GM12874 (cell line): ENCODE data around the gene TRIL.

Experiments
- TF ChIP-seq, protein P1 (sequence below): IDR thresholded peaks from 2 replicates; pipeline ENCODE4 v1.5.1; 2011; ENCODE audit warnings: low read depth, mild to moderate bottlenecking, control low read depth, low read length, moderate library complexity; ENCODE audit not compliant: insufficient read depth

TRIL gene, protein sequence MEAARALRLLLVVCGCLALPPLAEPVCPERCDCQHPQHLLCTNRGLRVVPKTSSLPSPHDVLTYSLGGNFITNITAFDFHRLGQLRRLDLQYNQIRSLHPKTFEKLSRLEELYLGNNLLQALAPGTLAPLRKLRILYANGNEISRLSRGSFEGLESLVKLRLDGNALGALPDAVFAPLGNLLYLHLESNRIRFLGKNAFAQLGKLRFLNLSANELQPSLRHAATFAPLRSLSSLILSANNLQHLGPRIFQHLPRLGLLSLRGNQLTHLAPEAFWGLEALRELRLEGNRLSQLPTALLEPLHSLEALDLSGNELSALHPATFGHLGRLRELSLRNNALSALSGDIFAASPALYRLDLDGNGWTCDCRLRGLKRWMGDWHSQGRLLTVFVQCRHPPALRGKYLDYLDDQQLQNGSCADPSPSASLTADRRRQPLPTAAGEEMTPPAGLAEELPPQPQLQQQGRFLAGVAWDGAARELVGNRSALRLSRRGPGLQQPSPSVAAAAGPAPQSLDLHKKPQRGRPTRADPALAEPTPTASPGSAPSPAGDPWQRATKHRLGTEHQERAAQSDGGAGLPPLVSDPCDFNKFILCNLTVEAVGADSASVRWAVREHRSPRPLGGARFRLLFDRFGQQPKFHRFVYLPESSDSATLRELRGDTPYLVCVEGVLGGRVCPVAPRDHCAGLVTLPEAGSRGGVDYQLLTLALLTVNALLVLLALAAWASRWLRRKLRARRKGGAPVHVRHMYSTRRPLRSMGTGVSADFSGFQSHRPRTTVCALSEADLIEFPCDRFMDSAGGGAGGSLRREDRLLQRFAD

DNA sequence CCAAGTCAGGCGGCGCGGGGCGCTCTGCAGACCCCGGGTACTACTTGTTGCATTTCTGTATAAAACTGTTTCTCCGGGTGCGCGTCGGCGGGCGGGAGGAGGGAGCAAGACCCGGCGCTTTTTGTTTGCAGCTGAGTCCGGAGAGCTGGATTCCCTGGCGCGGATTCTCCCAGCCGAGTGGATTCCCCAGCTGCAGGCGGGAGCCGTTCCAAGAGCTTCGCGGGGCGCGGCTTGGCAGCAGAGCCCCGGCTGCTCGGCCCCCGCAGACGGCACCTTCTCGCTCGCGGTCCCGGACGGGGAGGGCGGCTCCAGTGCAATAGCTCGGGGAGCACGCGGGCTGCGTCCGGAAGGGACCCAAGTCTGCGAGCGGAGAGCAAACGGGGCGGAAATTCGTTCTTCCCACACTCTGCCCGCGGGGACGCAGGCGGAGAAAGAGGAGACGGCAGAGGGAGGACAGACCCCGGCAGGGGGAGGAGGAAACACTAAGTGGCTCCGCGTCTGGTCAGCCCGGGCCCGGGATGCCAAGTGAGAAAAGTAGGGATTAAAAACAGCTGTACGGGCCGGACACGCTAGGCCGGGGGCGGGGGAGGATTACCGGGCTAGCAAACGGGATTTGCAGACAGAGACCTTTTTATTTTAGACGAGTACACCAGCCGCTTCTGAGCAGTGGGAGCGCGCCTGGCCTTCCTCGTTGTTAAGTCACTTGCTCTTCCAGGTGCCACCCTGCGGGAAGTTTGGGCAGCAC is at the start of gene TRIL:
TRIL (minus strand) TSS at position 96 of the 745 bp plus-strand sequence. CDS start 284 bp downstream, outside the sequence.
- TF ChIP-seq, protein P1, sequence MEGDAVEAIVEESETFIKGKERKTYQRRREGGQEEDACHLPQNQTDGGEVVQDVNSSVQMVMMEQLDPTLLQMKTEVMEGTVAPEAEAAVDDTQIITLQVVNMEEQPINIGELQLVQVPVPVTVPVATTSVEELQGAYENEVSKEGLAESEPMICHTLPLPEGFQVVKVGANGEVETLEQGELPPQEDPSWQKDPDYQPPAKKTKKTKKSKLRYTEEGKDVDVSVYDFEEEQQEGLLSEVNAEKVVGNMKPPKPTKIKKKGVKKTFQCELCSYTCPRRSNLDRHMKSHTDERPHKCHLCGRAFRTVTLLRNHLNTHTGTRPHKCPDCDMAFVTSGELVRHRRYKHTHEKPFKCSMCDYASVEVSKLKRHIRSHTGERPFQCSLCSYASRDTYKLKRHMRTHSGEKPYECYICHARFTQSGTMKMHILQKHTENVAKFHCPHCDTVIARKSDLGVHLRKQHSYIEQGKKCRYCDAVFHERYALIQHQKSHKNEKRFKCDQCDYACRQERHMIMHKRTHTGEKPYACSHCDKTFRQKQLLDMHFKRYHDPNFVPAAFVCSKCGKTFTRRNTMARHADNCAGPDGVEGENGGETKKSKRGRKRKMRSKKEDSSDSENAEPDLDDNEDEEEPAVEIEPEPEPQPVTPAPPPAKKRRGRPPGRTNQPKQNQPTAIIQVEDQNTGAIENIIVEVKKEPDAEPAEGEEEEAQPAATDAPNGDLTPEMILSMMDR = no peak

DNA sequence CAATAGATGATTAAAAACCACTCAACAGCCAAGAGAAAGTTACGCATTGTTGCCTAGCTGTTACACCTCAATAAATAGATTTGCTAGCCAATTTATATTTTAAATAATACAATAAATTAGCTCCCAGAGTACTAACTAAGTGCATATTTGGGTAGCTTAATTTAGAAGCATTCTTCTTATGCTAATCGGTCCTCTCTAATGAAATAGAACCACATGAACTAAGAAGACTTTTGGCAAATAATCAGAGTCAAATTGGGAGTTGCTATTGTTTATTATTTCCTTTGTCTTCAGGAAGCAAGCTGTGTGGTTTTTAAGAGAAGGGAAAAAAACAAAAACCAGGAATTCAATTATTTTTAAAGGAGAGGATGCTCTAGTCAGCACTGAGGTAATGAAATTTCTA is 49.0 kb upstream of the TRIL start:
- TF ChIP-seq, protein P1 = no peak

DNA sequence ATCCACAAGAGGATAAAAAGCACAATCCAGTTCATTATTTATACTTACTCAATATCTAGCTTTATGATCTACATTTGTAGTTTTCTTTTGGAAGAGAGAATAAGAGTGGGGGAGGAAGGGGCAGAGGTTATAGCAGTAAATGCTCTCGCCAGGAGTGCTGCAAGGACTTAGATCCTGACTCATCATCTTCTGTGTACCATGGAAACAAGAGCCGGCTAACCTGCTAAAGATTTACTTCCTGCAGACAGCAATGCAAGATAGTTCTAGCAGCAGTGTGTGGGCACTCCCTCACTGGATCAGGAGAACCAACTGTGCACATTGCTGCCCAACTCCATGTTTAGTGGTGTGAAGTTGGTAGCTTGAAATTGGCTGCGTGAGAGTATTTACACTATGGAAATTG is 47.7 kb upstream of the TRIL start:
- TF ChIP-seq, protein P1 = no peak

DNA sequence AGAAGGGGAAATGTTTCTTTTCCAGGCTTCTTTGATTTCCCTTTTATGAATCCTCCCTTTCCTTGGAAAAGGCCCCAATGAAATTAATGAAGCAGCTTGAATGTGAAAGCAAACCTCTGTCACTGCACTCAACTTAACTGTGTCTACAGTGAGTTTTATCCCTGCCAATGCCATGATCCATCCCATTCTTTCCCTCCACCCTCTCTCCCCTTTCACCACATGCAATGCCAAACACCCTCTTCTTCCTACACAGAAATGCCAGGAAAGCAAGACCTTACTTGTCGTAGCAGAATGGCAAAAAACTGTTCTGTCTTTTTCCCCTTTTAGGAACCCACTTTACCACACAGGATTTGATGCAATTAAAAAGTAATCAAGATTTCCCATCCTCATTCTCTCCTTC is 47.3 kb upstream of the TRIL start:
- TF ChIP-seq, protein P1 = no peak

DNA sequence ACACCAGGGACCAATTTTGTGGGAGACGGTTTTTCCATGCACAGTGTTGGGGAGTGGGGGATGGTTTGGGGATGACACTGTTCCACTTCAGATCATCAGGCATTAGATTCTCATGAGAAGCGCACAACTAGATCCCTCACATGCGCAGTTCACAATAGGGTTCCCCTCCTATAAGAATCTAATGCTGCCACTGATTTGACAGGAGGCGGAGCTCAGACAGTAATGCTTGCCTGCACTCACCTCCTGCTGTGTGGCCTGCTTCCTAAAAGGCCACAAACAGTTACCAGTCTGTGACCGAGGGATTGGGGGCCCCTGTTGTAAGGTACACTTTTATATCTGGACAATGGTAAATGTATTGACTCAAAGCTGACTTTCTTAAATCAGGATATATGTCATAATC is 45.6 kb upstream of the TRIL start:
- TF ChIP-seq, protein P1 = no peak

DNA sequence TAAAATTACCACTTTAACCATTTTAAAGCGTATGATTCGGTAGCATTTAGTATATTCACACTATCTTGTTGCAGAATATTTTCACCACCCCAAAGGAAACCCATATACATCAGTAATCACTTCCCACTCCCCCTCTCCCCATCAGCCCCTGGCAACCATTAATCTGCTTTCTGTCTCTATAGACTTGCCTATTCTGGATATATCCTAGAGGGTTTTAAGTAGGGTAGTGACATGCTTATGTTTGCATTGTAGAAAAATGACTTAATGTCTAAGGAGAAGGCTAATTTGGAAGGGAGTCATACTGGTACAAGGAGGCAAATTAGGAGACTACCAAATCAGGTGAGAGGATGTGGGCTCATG is 42.6 kb upstream of the TRIL start:
- TF ChIP-seq, protein P1 = no peak
